ENCODE measurements around the gene PROK2.

PROK2 gene

DNA sequence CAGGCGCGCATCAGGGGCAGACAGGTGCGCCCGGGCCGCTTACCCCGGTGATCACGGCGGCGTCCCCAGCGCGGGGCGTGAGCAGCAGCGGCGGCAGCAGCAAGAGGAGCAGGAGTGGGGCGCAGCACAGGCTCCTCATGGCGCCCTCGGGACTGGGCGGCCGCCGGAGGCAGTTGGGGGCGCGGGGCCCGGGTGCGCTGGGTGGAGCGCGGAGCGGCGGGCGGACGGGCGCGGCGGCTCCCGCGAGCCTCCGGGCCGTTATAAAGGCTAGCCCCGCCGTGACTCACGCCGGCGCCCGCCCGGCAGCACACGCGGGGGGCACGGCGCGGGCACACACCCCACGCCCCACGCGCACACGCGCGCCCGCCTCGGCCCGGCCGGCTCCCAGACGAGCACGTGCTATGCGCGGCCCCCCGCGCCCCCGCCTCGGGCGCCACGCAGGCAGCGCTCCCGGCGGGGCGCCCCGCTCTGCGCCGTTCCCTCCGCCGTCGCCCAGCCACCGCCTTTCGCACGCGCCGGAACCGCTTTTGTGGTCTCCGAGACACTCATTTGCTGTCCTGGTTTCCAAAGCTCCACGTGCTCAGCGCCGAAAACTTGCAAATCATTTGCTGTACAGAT lies at the start of gene PROK2:
PROK2 (minus strand) TSS at position 235 of the 618 bp plus-strand sequence; CDS start at position 139, 96 bp downstream.
- Histone ChIP-seq H3K4me1 (ENCODE audit: control insufficient read depth, insufficient read depth, low read length) (peaks cover 5% of the 10 kb centered on the region), H3K4me3 (ENCODE audit: low read length) (no peak within 1 kb of the TSS), H3K9me3 (ENCODE audit: control insufficient read depth, low read length) (no peaks in the 10 kb centered on the region), H3K9ac (ENCODE audit: low read length) (no peak within 1 kb of the TSS), H3K27me3 (ENCODE audit: control insufficient read depth, insufficient read depth, low read length) (peaks cover 56% of the 10 kb centered on the region), H3K36me3 (ENCODE audit: control insufficient read depth, insufficient read depth, low read length) (no peaks in the 10 kb centered on the region)

GRCh38 chr3:71831599-71831998 lies 46.7 kb upstream of the PROK2 start:
- no peak overlapping the region for H3K4me3 ChIP-seq (ENCODE audit: low read length)
- no peaks in the 10 kb centered on the region for H3K4me1 ChIP-seq (ENCODE audit: control insufficient read depth, insufficient read depth, low read length)
- H3K36me3 ChIP-seq (ENCODE audit: control insufficient read depth, insufficient read depth, low read length) = no peaks in the 10 kb centered on the region
- no peak overlapping the region for H3K9ac ChIP-seq (ENCODE audit: low read length)
- no peaks in the 10 kb centered on the region for H3K9me3 ChIP-seq (ENCODE audit: control insufficient read depth, low read length)
- H3K27me3 ChIP-seq (ENCODE audit: control insufficient read depth, insufficient read depth, low read length) = no peaks in the 10 kb centered on the region

DNA sequence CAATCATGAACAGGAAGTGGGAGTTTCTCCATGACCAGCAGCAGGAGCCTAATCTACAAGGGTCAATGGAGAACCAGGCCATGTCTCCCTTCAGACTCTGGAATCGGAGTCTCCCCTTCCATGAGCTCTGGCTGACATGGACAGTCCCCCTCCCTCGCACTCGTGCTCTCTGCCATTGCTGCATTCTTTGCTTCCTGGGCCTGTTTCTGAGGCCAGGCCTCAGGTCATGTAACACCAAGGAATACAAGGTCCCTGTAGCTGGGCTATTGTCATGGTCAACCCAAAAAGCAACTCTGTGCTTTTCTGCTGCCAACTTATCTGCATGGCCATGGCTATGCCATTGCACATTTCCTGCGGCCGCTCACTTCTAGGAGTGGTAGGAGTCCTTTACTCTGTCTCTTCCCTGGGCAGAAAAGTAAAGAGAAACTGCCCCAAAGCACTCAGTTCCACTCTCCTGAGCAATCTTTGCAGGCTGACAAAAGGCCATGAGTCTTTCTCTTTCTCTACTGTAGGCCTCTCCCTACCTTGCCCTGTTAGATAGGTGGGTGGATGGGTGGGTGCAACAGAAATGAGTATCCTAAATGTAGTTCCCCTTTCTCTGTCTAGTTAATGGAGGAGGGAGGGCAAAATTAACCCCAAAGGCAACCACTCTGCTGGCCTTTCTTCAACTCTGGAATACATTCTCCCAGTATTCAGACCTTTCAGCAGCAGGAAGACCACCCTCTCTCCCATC lies 40.8 kb upstream of the PROK2 start:
- Histone ChIP-seq H3K9ac (ENCODE audit: low read length) (no peak overlapping the region), H3K9me3 (ENCODE audit: control insufficient read depth, low read length) (no peaks in the 10 kb centered on the region), H3K36me3 (ENCODE audit: control insufficient read depth, insufficient read depth, low read length) (no peaks in the 10 kb centered on the region), H3K4me3 (ENCODE audit: low read length) (no peak overlapping the region), H3K27me3 (ENCODE audit: control insufficient read depth, insufficient read depth, low read length) (no peaks in the 10 kb centered on the region), H3K4me1 (ENCODE audit: control insufficient read depth, insufficient read depth, low read length) (no peaks in the 10 kb centered on the region)

- H3K27me3 ChIP-seq (ENCODE audit: control insufficient read depth, insufficient read depth, low read length) = no peaks in the 10 kb centered on the region
Observed at GRCh38 chr3:71821116-71821515, 36.2 kb upstream of the PROK2 start.

GRCh38 chr3:71817262-71817661 lies 32.3 kb upstream of the PROK2 start:
- H3K4me1 ChIP-seq (ENCODE audit: control insufficient read depth, insufficient read depth, low read length) = no peaks in the 10 kb centered on the region
- no peak overlapping the region for H3K4me3 ChIP-seq (ENCODE audit: low read length)
- H3K27me3 ChIP-seq (ENCODE audit: control insufficient read depth, insufficient read depth, low read length) = no peaks in the 10 kb centered on the region
- H3K9me3 ChIP-seq (ENCODE audit: control insufficient read depth, low read length) = no peaks in the 10 kb centered on the region
- H3K9ac ChIP-seq (ENCODE audit: low read length) = no peak overlapping the region
- H3K36me3 ChIP-seq (ENCODE audit: control insufficient read depth, insufficient read depth, low read length) = no peaks in the 10 kb centered on the region

More at GRCh38 chr3:71821116-71821515, 36.2 kb upstream of the PROK2 start:
- no peaks in the 10 kb centered on the region for H3K36me3 ChIP-seq (ENCODE audit: control insufficient read depth, insufficient read depth, low read length)
- no peaks in the 10 kb centered on the region for H3K4me1 ChIP-seq (ENCODE audit: control insufficient read depth, insufficient read depth, low read length)
- H3K9me3 ChIP-seq (ENCODE audit: control insufficient read depth, low read length) = no peaks in the 10 kb centered on the region
- no peak overlapping the region for H3K4me3 ChIP-seq (ENCODE audit: low read length)
- H3K9ac ChIP-seq (ENCODE audit: low read length) = no peak overlapping the region

DNA sequence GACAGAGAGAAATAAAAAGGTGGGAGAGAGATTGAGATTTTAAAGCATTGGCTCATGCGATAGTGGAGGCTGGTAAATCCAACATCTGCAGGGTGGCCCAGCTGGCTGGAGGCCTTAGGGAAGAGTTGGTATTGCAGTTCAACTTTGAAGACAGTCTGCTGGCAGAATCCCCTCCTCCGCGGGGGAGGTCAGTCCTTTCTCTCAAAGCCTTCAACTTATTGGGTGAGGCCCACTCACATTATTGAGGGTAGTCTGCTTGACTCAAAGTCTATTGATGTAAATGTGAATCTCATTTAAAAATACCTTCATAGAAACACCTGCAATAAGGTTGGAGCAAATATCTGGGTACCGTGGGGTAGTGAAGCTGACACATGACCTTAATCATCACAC lies 31.8 kb upstream of the PROK2 start:
- no peak overlapping the region for H3K4me3 ChIP-seq (ENCODE audit: low read length)
- no peak overlapping the region for H3K9ac ChIP-seq (ENCODE audit: low read length)
- no peaks in the 10 kb centered on the region for H3K4me1 ChIP-seq (ENCODE audit: control insufficient read depth, insufficient read depth, low read length)
- no peaks in the 10 kb centered on the region for H3K36me3 ChIP-seq (ENCODE audit: control insufficient read depth, insufficient read depth, low read length)
- H3K27me3 ChIP-seq (ENCODE audit: control insufficient read depth, insufficient read depth, low read length) = no peaks in the 10 kb centered on the region
- H3K9me3 ChIP-seq (ENCODE audit: control insufficient read depth, low read length) = no peaks in the 10 kb centered on the region

- no peaks in the 10 kb centered on the region for H3K36me3 ChIP-seq (ENCODE audit: control insufficient read depth, insufficient read depth, low read length)
- no peak overlapping the region for H3K9ac ChIP-seq (ENCODE audit: low read length)
- H3K27me3 ChIP-seq (ENCODE audit: control insufficient read depth, insufficient read depth, low read length) = no peaks in the 10 kb centered on the region
- no peak overlapping the region for H3K4me3 ChIP-seq (ENCODE audit: low read length)
- no peaks in the 10 kb centered on the region for H3K4me1 ChIP-seq (ENCODE audit: control insufficient read depth, insufficient read depth, low read length)
- H3K9me3 ChIP-seq (ENCODE audit: control insufficient read depth, low read length) = no peaks in the 10 kb centered on the region
Observed at GRCh38 chr3:71815340-71816067, 30.6 kb upstream of the PROK2 start.

GRCh38 chr3:71813704-71814103 lies 28.8 kb upstream of the PROK2 start:
- H3K9ac ChIP-seq (ENCODE audit: low read length) = no peak overlapping the region
- H3K27me3 ChIP-seq (ENCODE audit: control insufficient read depth, insufficient read depth, low read length) = no peaks in the 10 kb centered on the region
- H3K4me3 ChIP-seq (ENCODE audit: low read length) = no peak overlapping the region
- H3K4me1 ChIP-seq (ENCODE audit: control insufficient read depth, insufficient read depth, low read length) = no peaks in the 10 kb centered on the region
- H3K9me3 ChIP-seq (ENCODE audit: control insufficient read depth, low read length) = no peaks in the 10 kb centered on the region
- no peaks in the 10 kb centered on the region for H3K36me3 ChIP-seq (ENCODE audit: control insufficient read depth, insufficient read depth, low read length)

GRCh38 chr3:71813073-71813472 lies 28.1 kb upstream of the PROK2 start:
- no peaks in the 10 kb centered on the region for H3K4me1 ChIP-seq (ENCODE audit: control insufficient read depth, insufficient read depth, low read length)
- no peaks in the 10 kb centered on the region for H3K9me3 ChIP-seq (ENCODE audit: control insufficient read depth, low read length)
- H3K27me3 ChIP-seq (ENCODE audit: control insufficient read depth, insufficient read depth, low read length) = no peaks in the 10 kb centered on the region
- no peak overlapping the region for H3K4me3 ChIP-seq (ENCODE audit: low read length)
- H3K36me3 ChIP-seq (ENCODE audit: control insufficient read depth, insufficient read depth, low read length) = no peaks in the 10 kb centered on the region
- H3K9ac ChIP-seq (ENCODE audit: low read length) = no peak overlapping the region

DNA sequence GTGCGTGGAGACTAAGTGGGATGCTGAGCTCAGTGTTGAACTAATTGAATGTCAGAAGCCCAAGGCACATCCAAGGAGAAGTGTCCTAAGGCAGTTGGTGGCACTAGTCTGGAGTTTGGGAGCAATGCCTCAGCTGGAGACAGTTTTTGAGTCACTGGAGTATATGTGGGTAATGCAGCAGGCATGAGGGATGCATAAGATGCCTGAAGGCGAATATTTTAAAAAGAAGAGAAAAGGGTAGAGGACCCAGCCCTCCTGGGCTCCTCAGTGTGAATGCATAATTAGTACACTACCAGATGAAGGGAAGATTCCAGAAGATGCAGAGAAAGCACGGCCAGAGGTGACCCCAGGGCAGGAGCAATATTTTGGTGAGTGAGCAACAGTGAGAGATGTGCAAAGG lies 25.1 kb upstream of the PROK2 start:
- no peak overlapping the region for H3K4me3 ChIP-seq (ENCODE audit: low read length)
- H3K9ac ChIP-seq (ENCODE audit: low read length) = no peak overlapping the region

GRCh38 chr3:71809321-71810026 lies 24.5 kb upstream of the PROK2 start:
- Histone ChIP-seq H3K9ac (ENCODE audit: low read length) (no peak overlapping the region), H3K36me3 (ENCODE audit: control insufficient read depth, insufficient read depth, low read length) (no peaks in the 10 kb centered on the region), H3K9me3 (ENCODE audit: control insufficient read depth, low read length) (no peaks in the 10 kb centered on the region), H3K4me1 (ENCODE audit: control insufficient read depth, insufficient read depth, low read length) (no peaks in the 10 kb centered on the region), H3K4me3 (ENCODE audit: low read length) (no peak overlapping the region), H3K27me3 (ENCODE audit: control insufficient read depth, insufficient read depth, low read length) (no peaks in the 10 kb centered on the region)

More for the DNA sequence above, 25.1 kb upstream of the PROK2 start:
- H3K4me1 ChIP-seq (ENCODE audit: control insufficient read depth, insufficient read depth, low read length) = no peaks in the 10 kb centered on the region
- no peaks in the 10 kb centered on the region for H3K36me3 ChIP-seq (ENCODE audit: control insufficient read depth, insufficient read depth, low read length)
- H3K27me3 ChIP-seq (ENCODE audit: control insufficient read depth, insufficient read depth, low read length) = no peaks in the 10 kb centered on the region
- no peaks in the 10 kb centered on the region for H3K9me3 ChIP-seq (ENCODE audit: control insufficient read depth, low read length)

DNA sequence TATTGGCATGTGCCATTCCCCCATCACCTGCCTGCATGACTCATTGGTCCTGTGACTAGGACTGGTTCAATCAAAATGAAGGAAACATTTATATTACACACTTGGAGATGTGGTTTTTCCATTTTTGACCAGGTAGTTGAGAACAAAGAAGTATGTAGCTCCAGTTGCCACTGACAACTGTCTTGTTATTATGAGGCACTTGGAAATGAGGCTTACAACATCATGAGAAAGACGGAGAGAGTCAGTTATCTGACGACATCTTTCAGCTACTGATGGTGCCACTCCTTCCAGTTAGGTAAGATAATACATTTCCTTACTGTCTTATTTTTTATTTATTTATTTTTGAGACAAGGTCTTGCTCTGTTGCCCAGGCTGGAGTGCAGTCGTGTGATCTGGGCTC lies 21.8 kb upstream of the PROK2 start:
- no peaks in the 10 kb centered on the region for H3K4me1 ChIP-seq (ENCODE audit: control insufficient read depth, insufficient read depth, low read length)
- peaks cover 9% of the 10 kb centered on the region for H3K27me3 ChIP-seq (ENCODE audit: control insufficient read depth, insufficient read depth, low read length)
- no peak overlapping the region for H3K4me3 ChIP-seq (ENCODE audit: low read length)
- no peak overlapping the region for H3K9ac ChIP-seq (ENCODE audit: low read length)
- H3K9me3 ChIP-seq (ENCODE audit: control insufficient read depth, low read length) = no peaks in the 10 kb centered on the region
- no peaks in the 10 kb centered on the region for H3K36me3 ChIP-seq (ENCODE audit: control insufficient read depth, insufficient read depth, low read length)

Data from mucosa of stomach (tissue), 1 donor.